GM12875 (cell line): ENCODE measurements around the gene SEMA6D.
"Not testable (repeated sequence)": the region's sequence is repeated elsewhere in the genome, so short reads cannot be mapped to it uniquely, and the experiment has no call there.

Experiments
- H3K4me3 ChIP-seq: one replicate; pipeline ENCODE4 v1.5.1; 2011; ENCODE audit warnings: low read depth, low read length, control low read depth
- CTCF ChIP-seq: IDR thresholded peaks from 2 replicates; pipeline ENCODE4 v1.5.1; 2011; ENCODE audit warnings: low read depth, mild to moderate bottlenecking, control low read depth, inconsistent platforms, low read length, moderate library complexity, borderline replicate concordance; ENCODE audit not compliant: insufficient read depth

The SEMA6D gene

GRCh38 chr15:47732248-47732647, 14.9 kb downstream of the SEMA6D start:
- TF ChIP-seq CTCF = no peak
- no peak overlapping the region for H3K4me3 ChIP-seq

- H3K4me3 ChIP-seq = no peak overlapping the region
- TF ChIP-seq CTCF = no peak
These were observed 15.8 kb downstream of the SEMA6D start for GRCh38 chr15:47733085-47733484.

- TF ChIP-seq CTCF = no peak
These were observed 19.0 kb downstream of the SEMA6D start for GRCh38 chr15:47736143-47736786.

GRCh38 chr15:47737477-47737876, 20.2 kb downstream of the SEMA6D start:
- no peak for TF ChIP-seq CTCF

More at GRCh38 chr15:47736143-47736786, 19.0 kb downstream of the SEMA6D start:
- no peak overlapping the region for H3K4me3 ChIP-seq

GRCh38 chr15:47738144-47738825, 21.0 kb downstream of the SEMA6D start:
- H3K4me3 ChIP-seq = not testable (repeated sequence)

More at GRCh38 chr15:47737477-47737876, 20.2 kb downstream of the SEMA6D start:
- H3K4me3 ChIP-seq = no peak overlapping the region

- no peak for TF ChIP-seq CTCF
- H3K4me3 ChIP-seq = no peak overlapping the region
These were observed 23.8 kb downstream of the SEMA6D start for GRCh38 chr15:47741082-47741481.

GRCh38 chr15:47741907-47742306, 24.6 kb downstream of the SEMA6D start:
- H3K4me3 ChIP-seq = no peak overlapping the region
- no peak for TF ChIP-seq CTCF
